Chondrocyte (in vitro differentiated cells): Measurements from ENCODE around the gene ACP5. TPM values are rescaled to one million over a fixed set of nuclear protein-coding genes. Genes with fewer than 3 reads are reported as not detected.

Experiments used
- DNase-seq: peaks from one replicate; pipeline ENCODE4 v3.0.0; 2021; ENCODE audit warnings: mixed read lengths, low spot score
- H3K27ac Mint-ChIP-seq: one replicate; pipeline ENCODE4 v1.8.0; 2021; ENCODE audit warnings: mild to moderate bottlenecking, moderate library complexity, mixed read lengths; ENCODE audit not compliant: unreplicated experiment
- H3K27me3 Mint-ChIP-seq: 2 replicates; pipeline ENCODE4 v1.8.0; 2021; ENCODE audit warnings: low read depth, mixed read lengths
- H3K36me3 Mint-ChIP-seq: 2 replicates; pipeline ENCODE4 v1.8.0; 2021; ENCODE audit warnings: low read depth, mixed read lengths
- H3K4me1 Mint-ChIP-seq: 2 replicates; pipeline ENCODE4 v1.8.0; 2021; ENCODE audit warnings: low read depth, mild to moderate bottlenecking, mixed read lengths
- H3K4me3 Mint-ChIP-seq: one replicate; pipeline ENCODE4 v1.8.0; 2021; ENCODE audit warnings: mild to moderate bottlenecking, moderate library complexity, mixed read lengths; ENCODE audit not compliant: unreplicated experiment
- H3K9me3 Mint-ChIP-seq: 2 replicates; pipeline ENCODE4 v1.8.0; 2021; ENCODE audit warnings: low read depth, mixed read lengths
- CTCF ChIP-seq: fragments of 200-600 bp; sonication (generic); IDR thresholded peaks from 2 replicates; pipeline ENCODE4 v1.5.0; 2021; ENCODE audit warnings: antibody characterized with exemption, mild to moderate bottlenecking, moderate library complexity
- total RNA-seq: library from RNA; stranded (reverse); gene quantifications from 3 replicates; pipeline ENCODE4 v1.2.1, GENCODE V29; 2021

ACP5 gene
- total RNA-seq, 1 donor from 2014 or later = 0.45 TPM

- Mint-ChIP-seq H3K27me3 (no peaks in the 10 kb centered on the region), H3K36me3 (peaks cover 5% of the 10 kb centered on the region), H3K4me1 (peaks cover 28% of the 10 kb centered on the region), H3K9me3 (no peaks in the 10 kb centered on the region), H3K27ac (peak overlapping the region; percentile 89), H3K4me3 (peak overlapping the region; percentile 78)
- TF ChIP-seq CTCF = no peak
- DNase-seq = no peak
Measured at GRCh38 chr19:11539495-11540365, 37.7 kb downstream of the ACP5 start.

DNA sequence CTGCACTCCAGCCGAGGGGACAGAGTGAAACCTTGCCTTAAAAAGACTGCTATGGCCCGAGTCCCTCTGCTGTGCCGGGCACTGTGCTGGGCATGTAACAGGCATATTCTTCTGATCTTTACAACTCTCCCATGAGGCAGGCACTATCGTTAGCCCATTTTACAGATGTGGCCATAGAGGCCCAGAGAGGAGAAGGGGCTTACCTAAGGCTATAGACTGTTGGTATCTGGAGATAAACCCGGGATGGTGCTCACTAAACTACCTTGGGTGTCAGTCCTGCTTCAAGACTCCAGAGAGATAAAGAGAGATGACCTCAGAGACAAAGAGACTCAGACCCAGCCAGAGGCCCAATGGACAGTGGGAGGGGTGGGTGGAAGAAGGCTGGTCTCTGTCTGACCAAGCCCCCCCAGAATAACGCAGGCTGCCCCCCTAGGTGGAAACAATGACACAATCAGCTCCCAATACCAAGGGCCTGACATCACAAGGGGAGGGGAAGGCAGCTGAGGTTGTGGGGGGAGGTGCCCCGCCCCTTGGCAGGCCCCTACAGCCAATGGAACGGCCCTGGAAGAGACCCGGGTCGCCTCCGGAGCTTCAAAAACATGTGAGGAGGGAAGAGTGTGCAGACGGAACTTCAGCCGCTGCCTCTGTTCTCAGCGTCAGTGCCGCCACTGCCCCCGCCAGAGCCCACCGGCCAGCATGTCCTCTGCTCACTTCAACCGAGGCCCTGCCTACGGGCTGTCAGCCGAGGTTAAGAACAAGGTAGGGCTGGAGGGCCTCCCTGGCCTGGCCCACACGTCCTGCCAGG, 39.0 kb downstream of the ACP5 start, which contains the start of gene CNN1:
Gene CNN1 (plus strand): TSS at position 620 of the 805 bp plus-strand sequence. CDS start 77 bp downstream, at position 697.
- Mint-ChIP-seq H3K9me3 (no peaks in the 10 kb centered on the region), H3K4me3 (peak within 1 kb of the TSS; percentile 78), H3K27ac (peak within 1 kb of the TSS; percentile 89), H3K4me1 (peaks cover 31% of the 10 kb centered on the region), H3K27me3 (no peaks in the 10 kb centered on the region), H3K36me3 (no peaks in the 10 kb centered on the region)
- no peak for DNase-seq
- no peak for TF ChIP-seq CTCF

DNA sequence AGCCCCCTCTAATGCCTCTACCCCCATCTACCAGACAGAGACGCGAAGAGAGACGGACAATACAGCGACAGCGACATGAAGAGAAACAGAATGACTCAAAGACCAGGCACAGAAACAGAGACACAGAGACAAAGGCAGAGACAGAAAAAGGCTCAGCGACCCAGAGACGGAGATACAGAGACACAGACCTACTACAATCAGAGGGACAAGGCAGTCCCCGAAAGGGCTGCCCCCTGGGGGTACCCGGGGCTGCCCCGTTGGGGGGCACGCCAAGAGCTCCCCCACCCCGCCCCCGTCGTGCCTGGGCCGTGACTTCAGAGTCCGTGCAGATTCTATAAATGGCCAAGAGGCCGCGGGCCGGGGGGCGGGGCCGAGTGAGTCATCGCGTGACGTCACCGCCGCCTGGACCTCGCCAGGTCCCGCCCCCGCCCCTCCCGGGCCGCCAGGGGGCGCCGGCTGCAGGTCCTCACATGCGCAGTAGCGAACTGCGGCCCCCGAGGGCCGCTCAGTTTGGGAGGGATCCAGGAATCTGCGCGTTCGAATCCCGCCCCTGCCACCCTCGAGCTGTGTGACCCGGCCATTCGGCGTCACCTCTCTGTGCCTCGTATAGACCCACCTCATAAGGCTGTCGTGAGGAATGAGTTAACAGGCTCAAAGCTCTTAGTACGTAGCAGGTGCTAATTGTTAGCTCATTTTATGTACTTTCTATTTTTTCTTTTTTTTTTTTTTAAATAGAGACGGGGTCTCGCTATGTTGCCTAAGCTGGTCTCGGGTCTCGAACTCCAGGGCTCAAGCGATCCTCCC, 41.5 kb downstream of the ACP5 start:
- H3K4me3 Mint-ChIP-seq = peak overlapping the region; percentile 62
- peaks cover 41% of the 10 kb centered on the region for H3K4me1 Mint-ChIP-seq
- no peaks in the 10 kb centered on the region for H3K27me3 Mint-ChIP-seq
- TF ChIP-seq CTCF = peak; percentile 96
- H3K27ac Mint-ChIP-seq = peak overlapping the region; percentile 95
- H3K9me3 Mint-ChIP-seq = no peaks in the 10 kb centered on the region
- no peaks in the 10 kb centered on the region for H3K36me3 Mint-ChIP-seq
- no peak for DNase-seq

DNA sequence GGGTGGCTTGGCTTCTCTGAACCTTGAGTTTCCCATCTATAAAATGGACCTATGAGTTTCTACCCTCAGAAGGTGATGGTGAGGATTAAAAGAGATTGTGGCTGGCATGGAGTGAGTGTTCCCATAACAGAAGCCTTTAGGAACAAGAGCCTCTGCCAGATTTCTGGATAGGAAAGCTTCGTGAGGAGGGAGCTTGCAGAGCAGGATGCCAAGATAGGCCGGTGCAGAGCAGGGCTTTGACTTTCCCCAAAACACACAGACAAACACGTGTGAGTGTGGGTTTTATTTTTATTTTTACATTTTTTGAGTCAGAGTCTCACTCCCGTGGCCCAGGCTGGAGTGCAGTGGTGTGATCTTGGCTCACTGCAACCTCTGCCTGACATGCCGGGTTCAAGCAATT, 42.5 kb downstream of the ACP5 start:
- no peak for DNase-seq
- no peak for TF ChIP-seq CTCF
- no peaks in the 10 kb centered on the region for H3K9me3 Mint-ChIP-seq
- H3K4me1 Mint-ChIP-seq = peaks cover 34% of the 10 kb centered on the region
- no peaks in the 10 kb centered on the region for H3K36me3 Mint-ChIP-seq
- peak overlapping the region; percentile 39 for H3K27ac Mint-ChIP-seq
- H3K27me3 Mint-ChIP-seq = no peaks in the 10 kb centered on the region
- H3K4me3 Mint-ChIP-seq = no peak overlapping the region
